GM19025 (cell line): ENCODE results near the gene ISCA1.
A peak's percentile ranks its signal among the peaks of the same experiment; 100 is the strongest.
"Not testable (repeated sequence)": the region's sequence is repeated elsewhere in the genome, so short reads cannot be mapped to it uniquely, and the experiment has no call there.

Source experiments
- ATAC-seq: cut with Tn5 transposase; IDR thresholded peaks from one replicate; pipeline ENCODE4 v1.9.1; 2021; ENCODE audit warnings: mild to moderate bottlenecking, low read depth, moderate library complexity; ENCODE audit not compliant: unreplicated experiment

The ISCA1 gene

DNA sequence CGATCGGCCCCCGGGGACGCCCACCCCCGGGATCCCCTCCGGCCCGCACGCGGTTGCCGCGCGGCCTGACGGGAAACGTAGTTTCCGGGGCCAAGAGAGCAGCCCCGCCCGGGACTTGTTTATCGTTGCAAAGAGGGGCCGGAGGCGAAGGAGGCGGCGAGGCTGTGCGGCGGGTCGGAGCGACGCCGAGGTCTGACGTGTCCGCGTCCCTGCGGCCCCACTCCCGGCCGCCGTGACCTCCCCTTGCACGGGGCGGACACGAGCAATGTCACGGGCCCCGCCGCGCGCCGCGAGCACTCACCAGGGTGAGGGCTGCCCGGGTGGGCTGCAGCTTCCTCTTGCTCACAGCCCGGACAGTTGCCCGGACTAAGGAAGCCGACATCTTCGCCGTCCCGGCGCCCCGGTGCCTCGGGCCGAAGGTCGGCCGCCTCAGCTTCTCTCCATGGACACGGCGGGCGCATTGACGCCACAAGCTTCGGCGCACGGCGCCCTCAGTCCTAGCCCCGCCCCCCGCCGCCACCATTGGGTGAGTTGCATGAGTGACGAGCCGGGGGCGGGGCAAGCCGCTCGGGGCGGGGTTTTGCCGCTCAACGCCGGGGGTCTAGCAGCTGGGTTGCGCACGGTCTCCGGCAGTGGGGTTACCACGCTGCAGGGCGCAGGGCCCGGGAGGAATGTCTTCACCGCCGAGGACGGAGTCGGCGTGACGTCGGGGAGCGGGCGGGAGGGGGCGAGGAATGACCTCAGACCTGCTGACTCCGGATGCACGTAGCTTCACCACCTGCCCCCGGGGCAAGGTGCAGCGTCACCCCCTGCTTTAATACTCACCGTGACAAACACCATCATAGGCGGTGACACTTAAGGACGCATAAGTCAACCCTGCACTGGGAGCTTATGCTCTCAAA, at the start of gene ISCA1:
Gene ISCA1 (minus strand): TSS at position 462 of the 902 bp plus-strand sequence. CDS start 80 bp downstream, at position 382.
- peak; percentile 84 for ATAC-seq

DNA sequence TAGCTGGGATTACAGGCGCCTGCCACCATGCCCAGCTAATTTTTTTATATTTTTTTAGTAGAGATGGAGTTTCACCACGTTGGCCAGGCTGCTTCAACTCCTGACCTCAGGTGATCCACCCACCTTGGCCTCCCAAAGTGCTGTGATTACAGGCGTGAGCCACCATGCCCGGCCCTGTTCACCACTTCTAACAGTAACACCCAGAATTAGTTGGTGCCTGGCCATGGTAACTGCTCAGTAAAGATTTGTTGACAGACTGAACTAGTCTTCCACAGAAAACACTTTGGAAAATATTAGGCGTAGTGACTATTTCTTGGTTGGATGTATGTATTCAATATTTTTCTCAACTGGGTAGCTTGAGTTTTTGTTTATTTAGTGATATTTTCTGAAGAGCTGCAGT, 47.8 kb upstream of the ISCA1 start:
- ATAC-seq: no peak

DNA sequence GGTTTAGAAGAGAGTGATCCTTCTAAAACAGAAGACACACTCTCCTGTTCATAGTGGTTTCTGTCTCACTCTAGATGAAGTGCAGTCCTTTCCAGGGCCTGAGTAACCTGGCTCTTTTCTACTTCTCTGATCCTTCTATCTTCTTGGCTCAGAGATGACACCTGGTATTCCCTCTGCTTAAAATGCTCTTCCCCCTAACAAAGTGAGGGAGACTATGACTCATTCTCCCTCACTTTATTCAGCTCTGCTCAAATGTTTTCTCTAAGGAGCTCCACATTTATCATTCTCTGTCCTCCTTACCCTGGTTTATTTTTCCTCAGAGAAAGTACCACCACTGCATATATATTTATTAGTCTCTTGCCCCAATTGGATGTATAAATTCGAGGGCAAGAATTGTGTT, 47.3 kb upstream of the ISCA1 start:
- ATAC-seq: no peak

DNA sequence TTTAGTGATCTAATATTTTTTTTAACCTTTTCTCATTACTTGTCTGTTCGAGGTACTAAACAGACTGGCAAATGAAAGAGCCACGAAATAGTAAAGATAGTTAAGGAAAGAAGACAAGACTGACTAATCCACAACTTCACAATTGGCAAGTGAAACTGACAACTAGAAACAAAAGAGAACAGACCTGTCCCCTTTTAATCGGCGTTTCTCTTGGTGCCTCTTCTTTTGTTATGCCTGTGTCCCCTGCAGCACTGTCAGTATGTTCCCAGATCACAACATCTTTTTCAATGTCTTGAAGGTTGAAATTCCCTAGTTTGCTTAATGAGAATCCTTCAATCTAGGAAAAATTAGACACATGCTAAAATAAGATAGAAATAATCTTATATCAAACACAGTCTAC, 45.8 kb upstream of the ISCA1 start:
- ATAC-seq: no peak

DNA sequence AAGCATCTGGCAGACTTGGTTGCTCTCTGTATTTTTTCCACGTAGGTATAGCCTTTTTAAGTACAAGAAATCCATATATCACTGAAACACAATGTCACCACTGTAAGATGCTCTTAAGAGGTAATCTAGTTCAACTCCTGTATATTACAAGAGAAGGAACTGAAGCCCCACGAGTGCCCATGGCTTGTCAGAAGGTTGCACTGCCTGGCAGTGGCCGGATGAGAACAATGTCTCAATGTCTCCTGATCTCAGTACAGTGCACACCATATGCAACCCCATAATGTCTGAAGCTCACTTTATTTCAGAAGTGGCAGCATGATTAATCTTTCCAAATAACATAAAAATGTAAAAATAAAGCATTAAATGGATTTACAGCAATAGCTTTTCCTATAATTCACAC, 44.2 kb upstream of the ISCA1 start:
- no peak for ATAC-seq

DNA sequence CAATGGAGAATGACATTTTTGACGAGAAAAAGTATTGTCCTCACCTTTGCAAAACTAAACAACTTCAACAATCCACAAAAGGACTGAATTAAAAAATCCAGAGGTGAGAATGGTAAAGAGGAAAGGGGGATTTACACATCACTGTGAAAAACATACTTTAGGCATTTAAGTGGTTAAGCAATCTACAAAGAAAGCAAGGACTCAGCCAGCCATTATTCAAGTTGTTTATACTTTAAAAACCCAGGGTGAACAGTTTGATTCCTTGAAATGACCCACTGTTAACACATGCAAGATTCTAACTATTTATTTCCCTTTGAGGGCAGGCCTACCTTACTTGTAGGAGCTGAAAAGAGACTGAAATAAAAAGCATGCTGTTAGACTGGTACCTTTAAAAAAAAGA, 42.6 kb upstream of the ISCA1 start:
- no peak for ATAC-seq

DNA sequence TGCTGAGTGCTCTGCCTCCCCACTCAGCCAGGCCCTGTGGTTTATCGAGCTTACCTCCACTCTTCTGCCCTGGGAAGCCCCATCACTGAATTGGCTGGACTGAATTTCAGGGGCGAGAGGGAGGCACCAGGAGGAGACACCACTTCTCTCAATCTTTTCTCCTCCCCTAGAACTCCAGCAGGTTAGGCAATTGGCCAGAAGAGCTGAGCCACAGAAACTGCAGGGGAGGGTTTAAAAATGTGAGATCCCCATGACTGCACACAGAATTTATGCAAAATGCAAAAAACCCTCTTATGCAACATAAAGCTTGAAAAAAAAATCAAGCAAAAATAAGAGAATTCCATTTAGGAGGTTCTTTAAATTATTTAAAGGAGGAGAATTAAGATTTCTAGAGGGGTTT, 42.0 kb upstream of the ISCA1 start:
- ATAC-seq: no peak

DNA sequence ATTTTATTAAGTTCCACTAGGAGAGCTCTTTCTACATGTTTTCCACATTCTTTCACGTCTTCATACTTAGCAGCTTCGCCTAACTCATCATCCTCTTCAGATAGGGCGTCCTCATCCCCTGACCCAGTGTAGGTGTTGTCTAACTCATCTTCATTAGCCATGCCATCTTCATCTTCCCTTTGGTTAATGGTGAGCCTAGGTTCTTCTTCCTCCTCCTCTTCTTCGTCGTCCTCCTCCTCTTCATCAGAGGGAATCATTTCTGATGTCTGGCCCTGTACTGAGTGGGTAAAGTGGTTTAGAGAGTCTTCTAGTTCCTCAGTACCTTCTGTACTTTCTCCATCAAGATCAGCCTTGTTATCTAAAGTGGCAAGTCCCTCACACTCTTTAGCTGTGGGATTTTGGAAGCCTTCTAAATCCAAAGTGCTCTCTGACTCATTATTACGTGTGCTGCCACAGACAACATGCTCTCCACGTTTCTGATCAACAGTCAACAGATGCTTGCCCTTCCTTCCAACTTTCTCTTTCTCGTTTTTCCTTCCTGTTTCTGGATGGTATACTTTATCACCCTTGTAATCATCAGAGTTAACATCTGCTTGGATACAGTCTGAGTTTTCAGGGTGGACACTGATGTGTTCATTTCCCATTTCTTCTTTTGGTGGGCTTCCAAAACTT, 40.8 kb upstream of the ISCA1 start:
- no peak for ATAC-seq

DNA sequence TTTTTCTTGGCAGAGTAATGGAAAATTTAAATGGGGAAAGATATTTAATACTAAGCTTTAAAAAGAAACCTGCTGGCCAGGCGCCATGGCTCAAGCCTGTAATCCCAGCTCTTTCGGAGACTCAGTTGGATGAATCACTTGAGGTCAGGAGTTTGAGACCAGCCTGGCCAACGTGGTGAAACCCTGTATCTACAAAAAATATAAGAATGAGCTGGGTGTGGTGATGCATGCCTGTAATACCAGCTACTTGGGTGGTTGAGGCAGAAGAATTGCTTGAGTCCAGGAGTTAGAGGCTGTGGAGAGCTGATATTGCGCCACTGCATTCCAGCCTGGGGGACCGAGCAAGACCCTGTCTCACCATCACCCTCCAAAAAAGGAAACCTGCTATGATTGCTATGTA, 39.0 kb upstream of the ISCA1 start:
- no peak for ATAC-seq

DNA sequence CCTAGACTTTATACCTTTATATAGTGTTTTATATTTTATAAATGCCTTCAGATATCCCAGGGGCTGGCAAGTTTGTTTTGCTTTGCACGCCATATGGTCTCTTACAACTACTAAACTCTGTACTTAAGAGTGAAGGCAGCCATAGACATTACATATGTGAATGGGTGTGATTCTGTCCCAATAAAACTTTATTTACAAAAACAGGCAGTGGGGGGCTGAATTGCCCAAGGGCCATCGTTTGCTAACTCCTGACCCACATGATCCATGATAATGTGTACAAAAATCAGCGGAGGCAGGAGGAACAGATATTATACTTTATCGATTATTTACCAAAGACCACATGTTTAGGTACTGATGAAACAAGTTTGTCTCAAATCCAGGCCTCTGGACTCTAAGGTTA, 35.8 kb upstream of the ISCA1 start:
- no peak for ATAC-seq

DNA sequence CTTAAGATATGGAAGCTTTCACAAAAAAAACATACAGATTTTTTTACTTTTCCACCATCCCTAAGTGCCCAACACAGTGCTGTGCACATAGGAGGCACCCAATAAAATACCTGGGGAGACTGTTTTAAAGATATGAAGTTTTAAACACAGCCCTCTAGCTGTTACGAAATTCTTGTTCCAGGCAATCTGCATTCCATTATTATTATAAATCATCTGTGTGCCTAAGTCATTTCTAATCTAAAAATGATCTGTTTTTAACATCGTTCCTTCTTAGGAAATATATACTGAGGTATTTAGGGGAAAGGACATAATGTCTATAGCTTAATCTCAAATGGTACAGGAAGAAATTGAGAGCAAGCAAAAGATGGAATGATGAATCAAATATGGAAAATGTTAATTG, 32.7 kb upstream of the ISCA1 start:
- ATAC-seq: no peak

DNA sequence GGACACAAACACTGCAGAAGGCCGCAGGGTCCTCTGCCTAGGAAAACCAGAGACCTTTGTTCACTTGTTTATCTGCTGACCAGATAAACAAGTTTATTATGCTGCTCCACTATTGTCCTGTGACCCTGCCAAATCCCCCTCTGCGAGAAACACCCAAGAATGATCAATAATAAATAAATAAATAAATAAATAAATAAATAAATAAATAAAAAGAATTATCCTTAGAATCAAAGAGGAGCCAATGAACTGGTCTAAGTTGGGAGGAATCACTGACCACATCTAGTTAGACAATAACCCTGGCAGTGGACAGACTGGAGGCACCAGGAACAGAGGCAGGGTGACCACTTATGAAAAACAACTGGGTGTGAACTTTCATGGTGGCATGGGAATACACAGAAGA, 30.6 kb upstream of the ISCA1 start:
- ATAC-seq: not testable (repeated sequence)

DNA sequence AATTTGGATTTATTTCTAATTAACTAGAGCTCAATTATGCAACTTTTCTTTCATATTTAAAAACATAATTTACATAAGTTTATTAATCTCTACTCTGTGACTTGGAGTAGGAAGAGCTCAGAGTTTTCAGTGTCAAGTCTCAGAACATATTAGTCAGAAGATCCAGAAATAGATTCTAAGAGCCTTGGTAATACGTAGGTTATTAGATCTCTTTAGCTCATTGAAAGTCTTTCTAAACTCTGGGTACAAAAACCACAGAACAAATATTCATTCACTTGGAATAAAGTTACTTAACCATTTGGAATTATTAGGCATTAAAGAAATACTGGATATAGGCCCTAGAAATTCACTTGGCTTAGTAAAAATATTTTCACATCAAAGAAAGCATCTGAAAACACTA, 26.3 kb upstream of the ISCA1 start:
- ATAC-seq: no peak

DNA sequence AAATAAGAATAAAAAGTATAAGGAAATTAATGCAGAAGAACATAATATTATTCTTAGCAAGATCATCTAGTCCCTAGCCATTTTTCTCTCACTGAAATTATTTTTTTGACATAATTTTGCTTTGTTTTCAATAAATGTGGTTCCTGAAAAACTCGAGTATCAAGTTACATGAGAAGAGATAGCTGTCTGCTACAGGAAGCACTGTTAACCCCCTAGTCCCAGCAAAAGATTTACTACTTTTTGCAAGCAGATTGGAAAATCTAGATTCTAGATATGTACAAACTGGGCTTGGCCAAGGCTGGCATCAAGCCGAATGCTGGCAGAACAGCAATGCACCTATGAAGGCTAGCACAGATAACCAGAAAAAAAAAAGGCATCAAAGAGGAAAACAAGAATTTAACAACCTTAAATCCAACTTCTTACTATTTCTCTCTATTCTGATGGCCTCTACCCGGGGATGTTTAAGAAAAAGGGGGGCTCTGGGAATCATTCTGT, 21.9 kb upstream of the ISCA1 start:
- no peak for ATAC-seq

DNA sequence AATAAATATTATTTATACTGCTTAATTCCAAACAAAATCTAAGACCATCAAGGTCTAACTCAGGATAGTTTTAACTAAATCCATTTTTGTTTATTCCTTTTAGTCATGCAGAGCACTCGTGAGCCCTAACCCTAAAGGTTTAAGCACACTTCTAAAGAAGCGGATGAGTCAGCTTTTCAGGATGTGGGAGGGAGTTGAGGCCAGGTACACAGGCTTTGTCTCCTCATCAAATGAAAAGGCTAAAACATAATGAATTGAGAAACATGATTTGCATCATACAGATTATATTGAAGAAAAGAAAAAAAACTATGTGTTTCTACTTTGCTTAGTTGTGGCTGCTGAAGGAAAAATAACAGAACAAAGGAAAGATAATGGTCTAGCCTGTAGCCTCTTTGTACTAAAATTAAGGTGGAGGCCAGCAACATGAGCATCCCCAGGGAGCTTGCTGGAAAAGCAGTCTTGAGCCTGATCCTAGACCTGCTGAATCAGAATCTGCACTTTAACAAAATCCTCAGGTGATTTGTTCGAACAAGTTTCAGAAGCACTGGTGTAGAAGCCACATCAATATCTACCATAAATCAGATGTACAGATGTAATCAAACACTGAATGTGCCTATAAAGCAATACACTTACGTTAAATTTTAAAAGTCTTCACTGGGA, 21.1 kb upstream of the ISCA1 start:
- ATAC-seq: no peak

DNA sequence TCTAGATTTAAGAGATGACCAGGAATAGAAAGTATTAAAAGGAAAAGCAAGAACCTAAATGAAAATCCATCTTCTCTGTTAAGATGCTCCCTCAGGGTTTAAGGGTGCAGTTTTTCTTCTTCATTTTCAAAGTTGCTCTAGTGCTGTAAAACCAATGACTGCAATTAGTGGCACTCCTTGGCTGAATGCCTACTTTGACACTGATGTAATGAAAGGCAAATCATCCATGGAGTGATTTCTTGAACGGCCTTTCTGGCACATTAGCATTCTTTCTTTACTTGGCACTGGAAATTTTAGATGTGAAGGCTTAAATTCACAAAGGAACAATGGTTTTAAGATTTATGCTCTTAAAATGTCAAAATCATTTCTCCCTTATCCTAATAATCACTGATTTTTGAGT, 19.3 kb upstream of the ISCA1 start:
- ATAC-seq: no peak

DNA sequence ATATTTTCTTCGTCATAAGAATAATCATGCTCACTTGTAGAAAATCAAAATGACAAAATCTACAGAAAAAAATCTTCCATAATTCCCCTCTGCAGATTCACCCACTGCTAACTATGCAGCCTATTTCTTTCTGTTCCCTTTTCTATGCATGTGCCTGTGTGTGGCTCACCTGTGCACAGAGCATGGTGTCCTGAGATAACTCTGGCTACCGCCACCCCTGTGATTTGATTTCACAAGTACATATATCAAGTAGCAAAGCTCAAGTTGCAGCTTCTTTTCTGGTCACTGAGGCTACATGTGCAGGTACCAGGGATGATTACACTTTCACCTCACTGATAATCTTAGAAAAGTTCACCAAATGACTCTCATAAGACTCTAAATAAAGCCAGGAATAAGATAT, 18.4 kb upstream of the ISCA1 start:
- no peak for ATAC-seq

DNA sequence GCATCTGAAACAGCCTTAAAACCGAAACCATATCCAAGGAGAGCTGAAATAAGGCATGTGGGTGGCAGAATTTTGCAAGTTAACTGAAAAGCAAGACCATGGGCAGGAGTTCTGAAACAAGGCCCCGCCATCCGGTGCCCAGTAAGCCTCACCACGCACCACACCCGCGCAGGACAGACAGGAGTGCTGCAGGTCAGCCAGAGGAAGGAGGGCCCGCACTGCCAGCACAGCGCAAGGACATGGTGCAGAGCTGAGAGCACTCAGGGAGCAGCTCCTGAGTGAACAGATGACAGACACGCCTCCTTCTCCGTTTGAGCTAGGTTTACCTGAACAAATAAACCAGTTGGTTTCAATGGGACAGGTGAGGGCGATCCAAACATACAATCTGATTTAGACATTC, 16.5 kb upstream of the ISCA1 start:
- ATAC-seq: no peak

DNA sequence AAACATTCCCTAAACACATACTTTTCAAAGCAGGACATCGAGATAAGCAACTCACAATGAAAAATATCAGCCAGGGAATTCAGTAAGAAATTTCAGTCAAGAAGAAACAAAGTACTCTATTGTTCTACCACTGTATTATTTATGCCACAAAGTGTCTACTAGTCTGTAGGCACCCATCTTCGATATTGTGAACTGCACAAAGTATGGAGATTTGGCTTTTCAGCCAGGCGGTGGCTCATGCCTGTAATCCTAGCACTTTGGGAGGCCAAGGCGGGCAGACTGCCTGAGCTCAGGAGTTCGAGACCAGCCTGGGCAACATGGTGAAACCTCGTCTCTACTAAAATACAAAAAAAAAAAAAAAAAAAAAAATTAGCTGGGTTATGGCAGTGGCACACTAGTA, 8.0 kb upstream of the ISCA1 start:
- ATAC-seq: not testable (repeated sequence)

DNA sequence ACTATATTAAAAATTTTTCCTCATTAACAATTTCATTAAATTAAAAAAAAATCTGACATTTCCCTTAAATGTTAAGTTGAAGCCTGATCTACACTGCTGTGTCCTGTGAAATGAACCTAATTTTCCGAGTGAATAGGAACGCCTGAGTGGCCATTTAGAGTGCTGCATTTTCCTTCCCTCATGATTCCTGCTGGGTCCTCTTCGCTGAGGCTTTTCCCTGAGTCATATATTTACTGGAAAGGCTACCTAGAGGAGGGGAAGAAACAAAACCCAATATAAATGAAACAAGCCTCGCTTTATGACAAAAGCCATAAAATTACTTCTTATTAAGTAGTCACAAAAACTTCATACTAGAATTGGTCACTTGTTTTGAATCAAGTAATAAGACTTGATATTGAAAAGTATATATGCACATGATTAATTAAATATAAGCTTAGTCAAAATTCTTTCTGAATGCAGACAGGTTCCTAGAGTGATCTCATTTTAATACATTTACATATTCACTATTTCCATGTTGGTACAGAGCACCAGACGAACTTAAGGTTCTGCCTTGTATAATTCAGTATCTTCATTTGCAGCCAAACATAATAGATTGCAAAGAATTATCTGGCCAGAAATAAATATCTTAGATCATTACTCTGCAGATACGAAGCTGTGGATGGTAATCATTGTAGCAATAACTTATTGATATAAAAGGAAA, 6.3 kb upstream of the ISCA1 start:
- no peak for ATAC-seq

DNA sequence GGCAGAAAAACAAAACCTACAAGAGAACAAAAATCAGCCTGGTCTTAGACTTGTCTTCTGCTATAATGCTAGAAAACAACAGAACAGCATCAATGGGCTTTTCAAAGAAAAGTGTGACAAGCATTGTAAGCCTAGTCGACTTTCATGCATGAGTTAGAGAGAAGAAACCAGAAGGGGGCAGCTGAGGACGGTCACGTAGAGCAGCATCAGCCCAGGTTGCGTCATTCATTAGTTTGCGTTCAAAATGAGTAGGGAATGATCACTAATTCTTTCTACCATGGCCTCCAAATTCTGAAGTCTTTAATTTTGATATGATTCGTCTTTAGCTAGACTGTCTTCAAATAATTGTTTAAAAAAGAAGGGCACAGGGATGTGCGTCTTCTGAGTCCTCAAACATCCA, 4.7 kb upstream of the ISCA1 start:
- no peak for ATAC-seq
